ENCODE measurements around the gene TSHR.

DNA sequence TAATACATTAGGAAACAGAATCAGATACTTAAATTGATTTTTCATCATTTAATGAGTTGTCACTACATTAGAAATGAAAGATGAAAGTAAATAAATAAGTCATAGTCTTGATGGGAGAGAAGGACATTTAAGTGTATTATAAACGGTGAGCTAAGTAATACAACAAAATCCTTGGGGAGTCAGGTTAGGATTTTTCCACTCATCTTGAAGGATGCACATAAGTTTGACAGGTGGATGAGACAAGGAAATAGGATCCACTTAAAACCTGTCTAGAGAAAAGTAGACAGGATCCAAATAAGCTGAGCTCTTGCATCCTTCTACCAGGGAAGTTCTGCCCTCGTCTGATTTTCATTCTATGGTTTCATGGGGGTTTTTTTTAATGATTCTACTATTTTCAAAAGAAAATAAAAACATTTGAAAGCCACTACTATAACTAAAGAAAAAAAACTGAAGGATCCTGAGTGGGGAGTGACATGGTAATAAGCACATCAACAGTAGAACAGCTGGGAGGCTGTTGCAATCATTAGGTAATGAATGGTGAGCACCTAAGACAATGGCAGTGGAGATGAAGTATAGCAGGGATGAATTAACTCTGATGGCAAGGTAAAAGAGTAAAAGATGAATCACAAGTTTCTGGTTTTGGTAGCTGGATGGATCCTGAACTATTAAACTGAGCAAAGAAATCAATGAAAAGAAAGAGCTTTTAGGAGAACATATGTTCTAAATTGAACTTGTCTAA, 30.9 kb upstream of the TSHR start:
- TF ChIP-seq POLR2A (IDR thresholded peaks at IDR 0.05; ENCODE audit: low read depth, low read length) = no peak
- TF ChIP-seq, protein P1, sequence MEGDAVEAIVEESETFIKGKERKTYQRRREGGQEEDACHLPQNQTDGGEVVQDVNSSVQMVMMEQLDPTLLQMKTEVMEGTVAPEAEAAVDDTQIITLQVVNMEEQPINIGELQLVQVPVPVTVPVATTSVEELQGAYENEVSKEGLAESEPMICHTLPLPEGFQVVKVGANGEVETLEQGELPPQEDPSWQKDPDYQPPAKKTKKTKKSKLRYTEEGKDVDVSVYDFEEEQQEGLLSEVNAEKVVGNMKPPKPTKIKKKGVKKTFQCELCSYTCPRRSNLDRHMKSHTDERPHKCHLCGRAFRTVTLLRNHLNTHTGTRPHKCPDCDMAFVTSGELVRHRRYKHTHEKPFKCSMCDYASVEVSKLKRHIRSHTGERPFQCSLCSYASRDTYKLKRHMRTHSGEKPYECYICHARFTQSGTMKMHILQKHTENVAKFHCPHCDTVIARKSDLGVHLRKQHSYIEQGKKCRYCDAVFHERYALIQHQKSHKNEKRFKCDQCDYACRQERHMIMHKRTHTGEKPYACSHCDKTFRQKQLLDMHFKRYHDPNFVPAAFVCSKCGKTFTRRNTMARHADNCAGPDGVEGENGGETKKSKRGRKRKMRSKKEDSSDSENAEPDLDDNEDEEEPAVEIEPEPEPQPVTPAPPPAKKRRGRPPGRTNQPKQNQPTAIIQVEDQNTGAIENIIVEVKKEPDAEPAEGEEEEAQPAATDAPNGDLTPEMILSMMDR (IDR thresholded peaks at IDR 0.05; ENCODE audit: extremely low read depth in 1 of 2, insufficient read depth in 1 of 2, low read depth in 1 of 2, low read length in 2 of 2) = no peak
- TF ChIP-seq EZH2 (IDR thresholded peaks at IDR 0.05; ENCODE audit: borderline replicate concordance, low read depth, low read length, severe bottlenecking) = no peak
- no peak for TF ChIP-seq GATA2 (IDR thresholded peaks at IDR 0.05; ENCODE audit: insufficient read depth, insufficient read length, low read depth, low read length)
